Astrocyte of the spinal cord (primary cell): ENCODE results near the gene GRIP2.

ENCODE experiments used
- DNase-seq: peaks from one replicate; pipeline ENCODE4 v3.0.0; 2011; ENCODE audit warnings: low read depth, low spot score
- H3K4me3 ChIP-seq: 2 replicates; pipeline ENCODE4 v1.5.1; 2011; ENCODE audit warnings: low read depth, mild to moderate bottlenecking, low read length, moderate library complexity
- CTCF ChIP-seq: IDR thresholded peaks from 2 replicates; pipeline ENCODE4 v1.5.1; 2012; ENCODE audit warnings: low read depth, mild to moderate bottlenecking, low read length, inconsistent platforms
- in situ Hi-C: cut with HindIII; loops from 2 replicates; pipeline ENCODE4 v1.10.0; 2017; ENCODE audit warnings: low sequenced_read_pairs

Gene GRIP2

GRCh38 chr3:14453876-14454638, 86.1 kb downstream of the GRIP2 start:
- in situ Hi-C loops, result no loop called here
- DNase-seq, result no peak
- no peak overlapping the region for H3K4me3 ChIP-seq
- no peak for TF ChIP-seq CTCF

GRCh38 chr3:14452740-14453710, 87.1 kb downstream of the GRIP2 start:
- no peak overlapping the region for H3K4me3 ChIP-seq
- in situ Hi-C loops, result no loop called here
- TF ChIP-seq CTCF, result no peak
- DNase-seq, result peak; percentile 100

GRCh38 chr3:14451844-14452739, 88.0 kb downstream of the GRIP2 start:
- peak; percentile 88 for DNase-seq
- no peak overlapping the region for H3K4me3 ChIP-seq
- in situ Hi-C loops, result no loop called here
- TF ChIP-seq CTCF, result no peak

- no peak for TF ChIP-seq CTCF
- no peak overlapping the region for H3K4me3 ChIP-seq
- in situ Hi-C loops, result no loop called here
- no peak for DNase-seq
These were observed 89.1 kb downstream of the GRIP2 start for GRCh38 chr3:14450922-14451606.

- no peak overlapping the region for H3K4me3 ChIP-seq
- TF ChIP-seq CTCF, result no peak
- no peak for DNase-seq
- in situ Hi-C loops, result no loop called here
These were observed 89.6 kb downstream of the GRIP2 start for GRCh38 chr3:14450506-14450905.
